T-cell (primary cell): ENCODE results near the gene ST6GAL1. TPM values are rescaled to one million over a fixed set of nuclear protein-coding genes. Genes with fewer than 3 reads are reported as not detected.

ENCODE experiments used
- ATAC-seq, 4 experiments: fragments of 200-7000 bp in 3 of 4; fragments of 150-1000 bp in 1 of 4; cut with Tn5 transposase; replicated peaks in 1 of 4; 1 replicate in 3 of 4; 2 replicates in 1 of 4; pipeline ENCODE4 v1.10.0; 2021; ENCODE audit warnings: moderate library complexity in 3 of 4, mild to moderate bottlenecking in 2 of 4, moderate number of reproducible peaks in 1 of 4
- CTCF ChIA-PET, 2 donors: fragments of 300-600 bp; sonication (Branson Sonifier 250); formaldehyde crosslinking; loops; one replicate each; lab custom pipeline; 2022; ENCODE audit warnings: antibody characterized with exemption in 2 of 2; lab: Charles Lee
- POLR2A ChIA-PET, 2 donors: fragments of 300-600 bp; sonication (Branson Sonifier 250); formaldehyde crosslinking; loops; one replicate each; lab custom pipeline; 2022; ENCODE audit warnings: antibody characterized with exemption in 2 of 2; lab: Charles Lee
- DNase-seq, 35 experiments: peaks; one replicate each; pipeline versions ENCODE4 v3.0.0 to v3.0.0-alpha.2; 2013 to 2023
- H3K27ac ChIP-seq: one replicate; pipeline ENCODE4 v1.5.1; 2013; ENCODE audit warnings: low read length
- H3K27me3 ChIP-seq, 2 experiments: replicated peaks in 1 of 2; 1 replicate in 1 of 2; 2 replicates in 1 of 2; pipeline versions ENCODE4 v1.6.1 to v1.7.0; 2013; ENCODE audit warnings: low read length in 1 of 2, mixed read lengths in 1 of 2; ENCODE audit not compliant: control insufficient read depth in 2 of 2, insufficient read depth in 2 of 2; ENCODE audit errors: extremely low read depth in 1 of 2
- H3K36me3 ChIP-seq, 2 donors: 1 replicate in 1 of 2; 2 replicates in 1 of 2; pipeline versions ENCODE4 v1.6.1 to v1.7.0; 2013; ENCODE audit warnings: low read length in 1 of 2; ENCODE audit not compliant: control insufficient read depth in 2 of 2, insufficient read depth in 1 of 2; ENCODE audit errors: extremely low read depth in 1 of 2
- H3K4me1 ChIP-seq, 2 experiments: 1 replicate in 1 of 2; 2 replicates in 1 of 2; pipeline versions ENCODE4 v1.6.1 to v1.7.0; 2013; ENCODE audit warnings: low read length in 2 of 2, mixed read lengths in 1 of 2; ENCODE audit not compliant: insufficient read depth in 2 of 2, control insufficient read depth in 1 of 2; ENCODE audit errors: extremely low read depth in 1 of 2
- H3K4me3 ChIP-seq, 2 donors: 1 replicate in 1 of 2; 2 replicates in 1 of 2; pipeline versions ENCODE4 v1.5.1 to v1.7.0; 2013; ENCODE audit warnings: mild to moderate bottlenecking in 2 of 2, low read length in 1 of 2, moderate library complexity in 1 of 2; ENCODE audit not compliant: control insufficient read depth in 1 of 2; ENCODE audit errors: extremely low read depth in 1 of 2
- H3K9me3 ChIP-seq: 2 replicates; pipeline ENCODE4 v1.7.0; 2013
- H3K27ac Mint-ChIP-seq, 2 donors: one replicate each; pipeline ENCODE4 v1.8.0; 2020 to 2021; ENCODE audit warnings: mild to moderate bottlenecking in 2 of 2, mixed read lengths in 2 of 2
- H3K27me3 Mint-ChIP-seq, 2 donors: one replicate each; pipeline ENCODE4 v1.8.0; 2021 to 2022; ENCODE audit warnings: mixed read lengths in 2 of 2
- H3K36me3 Mint-ChIP-seq: one replicate; pipeline ENCODE4 v1.8.0; 2021; ENCODE audit warnings: mixed read lengths
- H3K4me1 Mint-ChIP-seq, 3 donors: one replicate each; pipeline ENCODE4 v1.8.0; 2020 to 2022; ENCODE audit warnings: mixed read lengths in 3 of 3, mild to moderate bottlenecking in 1 of 3
- H3K4me3 Mint-ChIP-seq, 3 donors: one replicate each; pipeline ENCODE4 v1.8.0; 2020 to 2022; ENCODE audit warnings: mild to moderate bottlenecking in 3 of 3, mixed read lengths in 3 of 3, moderate library complexity in 3 of 3
- H3K9me3 Mint-ChIP-seq, 3 donors: one replicate each; pipeline ENCODE4 v1.8.0; 2020 to 2022; ENCODE audit warnings: mixed read lengths in 3 of 3
- WGBS: methylation state at CpG from one replicate; pipeline ENCODE4 v1.1.5; 2013; ENCODE audit warnings: missing lambda C conversion rate; ENCODE audit not compliant: insufficient coverage; 5-methylcytosine and 5-hydroxymethylcytosine counted together
- total RNA-seq, 35 experiments: library from RNA in 6 of 35; stranded (reverse) in 6 of 35; fragments of 120-200 nt in 1 of 35; gene quantifications; one replicate each; pipeline versions ENCODE4 v1.2.1 to v1.2.4 and lab custom pipeline; 2013 to 2026

The ST6GAL1 gene
- total RNA-seq, 5 donors from 2014 or later (not counting 1 experiment from before 2014, with no cell fraction given): 148 to 237 (median 212) TPM

GRCh38 chr3:186983659-186984058, 53.3 kb downstream of the ST6GAL1 start:
- H3K27ac ChIP-seq: no peak overlapping the region
- H3K36me3 Mint-ChIP-seq: peaks cover 58% of the 10 kb centered on the region
- peaks cover 36 to 63% (median 62%) of the 10 kb centered on the region in 3 donors for H3K4me1 Mint-ChIP-seq
- DNase-seq (no peak), ATAC-seq (no peak)
- H3K4me1 ChIP-seq: no peaks in the 10 kb centered on the region
- H3K4me3 Mint-ChIP-seq: no peak overlapping the region
- H3K4me3 ChIP-seq: no peak overlapping the region
- H3K27me3 Mint-ChIP-seq: no peaks in the 10 kb centered on the region
- 93% methylated on average over 1 of the region's 4 CpGs for WGBS
- H3K36me3 ChIP-seq: peaks cover 5 to 51% of the 10 kb centered on the region in 2 donors
- ChIA-PET POLR2A (no interaction called here), CTCF (interaction anchor here in 1 of 2 donors (0.6 kb wide), 1 partner anchor 140 kb away, joined by 5 read pairs; no protein-coding TSS in a partner anchor)
- no peaks in the 10 kb centered on the region for H3K27me3 ChIP-seq
- H3K27ac Mint-ChIP-seq: no peak overlapping the region
- H3K9me3 Mint-ChIP-seq: no peaks in the 10 kb centered on the region
- H3K9me3 ChIP-seq: no peaks in the 10 kb centered on the region

DNA sequence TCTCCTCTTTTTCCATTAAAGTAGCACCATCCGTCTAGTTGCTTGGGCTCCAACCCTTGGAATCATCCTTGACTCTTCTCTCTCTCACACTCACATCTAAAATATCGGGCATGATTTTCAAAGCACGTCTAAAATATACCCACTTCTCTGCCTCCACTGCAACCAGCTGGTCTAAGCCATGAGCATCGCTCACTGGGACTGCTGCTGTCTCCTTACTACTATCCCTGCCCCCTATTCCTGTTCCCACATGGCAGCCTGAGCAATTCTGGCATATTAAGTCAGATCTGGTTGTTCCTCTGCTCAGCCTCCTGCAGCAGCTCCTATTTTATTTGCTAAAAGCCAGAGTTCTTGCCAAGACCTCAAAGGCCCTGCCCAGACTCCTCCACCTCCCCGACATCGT, 53.7 kb downstream of the ST6GAL1 start:
- Mint-ChIP-seq H3K27ac (peak overlapping the region; percentile 7 to 11), H3K9me3 (no peaks in the 10 kb centered on the region), H3K27me3 (no peaks in the 10 kb centered on the region), H3K36me3 (peaks cover 54% of the 10 kb centered on the region), H3K4me3 (no peak overlapping the region), H3K4me1 (peaks cover 40 to 63% (median 62%) of the 10 kb centered on the region in 3 donors)
- Histone ChIP-seq H3K9me3 (no peaks in the 10 kb centered on the region), H3K36me3 (peaks cover 5 to 47% of the 10 kb centered on the region in 2 donors), H3K4me3 (no peak overlapping the region), H3K4me1 (no peaks in the 10 kb centered on the region), H3K27me3 (no peaks in the 10 kb centered on the region), H3K27ac (no peak overlapping the region)
- CTCF ChIA-PET: no interaction called here
- WGBS: over 99% methylated on average over 6 of the region's 6 CpGs
- POLR2A ChIA-PET: no interaction called here
- DNase-seq: no peak
- no peak for ATAC-seq

DNA sequence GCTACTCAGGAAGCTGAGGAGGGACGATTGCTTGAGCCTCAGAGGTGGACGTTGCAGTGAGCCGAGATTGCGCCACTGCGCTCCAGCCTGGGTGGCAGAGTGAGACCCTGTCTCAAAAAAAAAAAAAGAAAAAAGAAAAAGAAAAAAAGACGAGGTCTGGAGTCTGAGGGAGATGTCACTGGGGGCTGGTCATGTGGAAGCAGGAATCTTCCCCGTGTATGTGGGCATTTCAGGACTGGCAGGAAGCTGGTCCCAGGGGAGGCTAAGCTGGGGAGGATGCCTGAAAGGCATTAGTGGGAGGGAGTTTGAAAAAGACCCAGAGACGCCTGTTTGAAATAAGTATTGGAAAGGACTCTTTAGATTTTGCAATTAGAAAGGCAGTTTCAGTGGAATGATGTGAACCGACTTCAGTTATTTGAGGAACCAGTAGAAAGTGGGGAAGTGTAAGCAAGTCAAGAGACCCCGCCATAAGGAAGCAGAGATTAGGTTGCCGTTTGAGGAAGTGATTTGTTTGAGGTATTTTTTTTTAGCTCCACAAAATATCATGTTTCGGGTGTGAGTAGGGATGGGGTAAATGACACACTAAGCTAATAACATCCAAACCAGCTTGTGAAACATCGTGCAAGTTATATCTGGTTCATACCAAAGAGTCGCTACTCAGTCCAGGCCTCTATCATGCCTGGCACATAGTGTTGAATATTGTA, 55.5 kb downstream of the ST6GAL1 start:
- no peak for DNase-seq
- Histone ChIP-seq H3K27me3 (no peaks in the 10 kb centered on the region), H3K36me3 (peaks cover 0 to 36% of the 10 kb centered on the region in 2 donors), H3K4me3 (no peak overlapping the region), H3K9me3 (no peaks in the 10 kb centered on the region), H3K27ac (no peak overlapping the region), H3K4me1 (no peaks in the 10 kb centered on the region)
- H3K27me3 Mint-ChIP-seq: no peaks in the 10 kb centered on the region
- WGBS: 80% methylated on average over 7 of the region's 14 CpGs
- peak overlapping the region in 1 of 2 donors; percentile 62 for H3K27ac Mint-ChIP-seq
- ATAC-seq: no peak
- no peak overlapping the region for H3K4me3 Mint-ChIP-seq
- H3K4me1 Mint-ChIP-seq: peaks cover 52 to 67% (median 61%) of the 10 kb centered on the region in 3 donors
- ChIA-PET CTCF (interaction anchor here (0.5 to 0.6 kb wide), 4 partner anchors 17 to 623 kb away, joined by 3 read pairs; no protein-coding TSS in a partner anchor), POLR2A (interaction anchor here (0.6 to 0.7 kb wide), 5 partner anchors 16 to 445 kb away, joined by 3 to 6 read pairs (median 5); no protein-coding TSS in a partner anchor)
- H3K36me3 Mint-ChIP-seq: peaks cover 46% of the 10 kb centered on the region
- no peaks in the 10 kb centered on the region for H3K9me3 Mint-ChIP-seq

DNA sequence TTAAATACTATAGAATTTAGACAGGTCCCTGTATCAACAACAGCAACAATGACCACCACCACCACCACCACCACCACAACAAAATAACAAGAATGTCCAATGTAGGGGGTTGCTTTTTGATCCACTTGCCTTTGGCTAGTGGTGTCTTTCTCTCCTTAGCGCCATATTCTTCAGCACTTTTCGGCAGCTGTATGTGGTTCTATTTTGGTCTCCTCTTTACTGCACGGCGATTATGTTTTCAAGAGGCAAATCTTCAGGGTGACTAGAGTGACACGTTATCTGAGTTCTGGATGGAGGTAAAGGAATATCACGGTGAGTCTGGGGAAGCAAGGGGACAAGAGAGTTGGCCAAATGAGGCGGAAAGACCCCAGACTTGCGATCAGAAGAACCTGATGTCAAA, 56.1 kb downstream of the ST6GAL1 start:
- Mint-ChIP-seq H3K36me3 (peaks cover 48% of the 10 kb centered on the region), H3K9me3 (no peaks in the 10 kb centered on the region), H3K27me3 (no peaks in the 10 kb centered on the region), H3K4me3 (no peak overlapping the region), H3K27ac (peak overlapping the region; percentile 50 to 59), H3K4me1 (peaks cover 56 to 72% (median 62%) of the 10 kb centered on the region in 3 donors)
- ATAC-seq: no peak
- CTCF ChIA-PET: interaction anchor here in 1 of 2 donors (0.5 kb wide), 1 partner anchor 17 kb away, joined by 3 read pairs; no protein-coding TSS in a partner anchor
- H3K4me1 ChIP-seq: peaks cover 0 to 3% of the 10 kb centered on the region in 2 experiments
- no peaks in the 10 kb centered on the region for H3K27me3 ChIP-seq
- H3K36me3 ChIP-seq: peaks cover 0 to 36% of the 10 kb centered on the region in 2 donors
- POLR2A ChIA-PET: interaction anchor here in 1 of 2 donors (0.6 kb wide), 1 partner anchor 179 kb away, joined by 6 read pairs; no protein-coding TSS in a partner anchor
- DNase-seq: no peak
- H3K27ac ChIP-seq: no peak overlapping the region
- WGBS: 98% methylated on average over 8 of the region's 8 CpGs
- no peak overlapping the region for H3K4me3 ChIP-seq
- no peaks in the 10 kb centered on the region for H3K9me3 ChIP-seq

DNA sequence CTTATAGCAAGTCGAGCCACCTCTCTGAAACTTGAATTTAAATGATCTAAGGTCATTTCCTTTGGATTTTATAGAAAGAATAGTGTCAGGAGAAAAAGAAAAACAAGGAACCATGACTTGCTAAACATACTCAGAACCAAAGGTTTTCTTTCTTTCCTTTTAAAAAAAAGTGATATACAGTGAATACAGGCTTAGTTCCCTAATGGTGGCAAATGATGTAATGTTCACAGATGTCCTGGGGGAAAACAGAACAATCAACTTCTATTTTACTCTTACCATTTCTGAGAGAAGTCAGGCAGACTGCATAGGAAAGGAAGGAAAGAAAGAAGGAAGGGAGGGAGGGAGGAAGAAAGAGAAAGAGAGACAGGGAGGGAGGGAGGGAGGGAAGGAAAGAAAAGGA, 56.5 kb downstream of the ST6GAL1 start:
- Histone ChIP-seq H3K4me3 (no peak overlapping the region), H3K27ac (no peak overlapping the region), H3K36me3 (peaks cover 0 to 36% of the 10 kb centered on the region in 2 donors), H3K27me3 (no peaks in the 10 kb centered on the region), H3K9me3 (no peaks in the 10 kb centered on the region), H3K4me1 (peaks cover 0 to 3% of the 10 kb centered on the region in 2 experiments)
- ChIA-PET CTCF (no interaction called here), POLR2A (no interaction called here)
- Mint-ChIP-seq H3K4me3 (no peak overlapping the region), H3K9me3 (no peaks in the 10 kb centered on the region), H3K36me3 (peaks cover 48% of the 10 kb centered on the region), H3K27me3 (no peaks in the 10 kb centered on the region), H3K27ac (peak overlapping the region in 1 of 2 donors; percentile 59), H3K4me1 (peaks cover 56 to 72% (median 62%) of the 10 kb centered on the region in 3 donors)
- no CpG with 5 or more reads among the region's 1 CpG for WGBS
- ATAC-seq (no peak), DNase-seq (no peak)

DNA sequence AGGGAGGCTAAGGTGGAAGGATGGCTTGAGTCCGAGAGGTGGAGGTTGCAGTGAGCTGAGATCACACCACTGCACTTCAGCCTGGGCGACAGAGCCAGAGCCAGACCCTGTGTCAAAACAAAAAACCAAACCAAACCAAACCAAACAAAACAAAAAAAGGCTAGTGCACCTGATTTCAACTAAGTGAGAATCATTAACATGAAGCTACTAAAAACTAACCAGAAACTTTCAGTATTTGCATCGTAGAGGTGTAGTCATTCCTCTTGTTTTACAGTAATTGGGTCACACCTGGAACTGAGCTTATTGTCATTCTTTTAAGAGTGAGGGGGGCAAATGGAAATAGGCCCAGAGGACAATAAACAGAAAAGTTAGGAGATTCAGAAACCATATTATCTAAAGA, 58.5 kb downstream of the ST6GAL1 start:
- CTCF ChIA-PET: interaction anchor here (0.6 to 2.2 kb wide), 5 partner anchors 39 to 144 kb away, joined by 3 to 9 read pairs (median 3); no protein-coding TSS in a partner anchor
- Mint-ChIP-seq H3K27ac (peak overlapping the region; percentile 32 to 79), H3K9me3 (no peaks in the 10 kb centered on the region), H3K4me1 (peaks cover 58 to 74% (median 63%) of the 10 kb centered on the region in 3 donors), H3K36me3 (peaks cover 45% of the 10 kb centered on the region), H3K4me3 (no peak overlapping the region), H3K27me3 (no peaks in the 10 kb centered on the region)
- no peak for DNase-seq
- Histone ChIP-seq H3K27me3 (no peaks in the 10 kb centered on the region), H3K27ac (no peak overlapping the region), H3K4me3 (no peak overlapping the region), H3K36me3 (peaks cover 0 to 32% of the 10 kb centered on the region in 2 donors), H3K9me3 (no peaks in the 10 kb centered on the region), H3K4me1 (peaks cover 0 to 3% of the 10 kb centered on the region in 2 experiments)
- POLR2A ChIA-PET: no interaction called here
- WGBS: no CpG with 5 or more reads among the region's 3 CpGs
- ATAC-seq: no peak
